ENCODE data around the gene IRS1.

The IRS1 gene

GRCh38 chr2:226746196-226746800, 53.3 kb downstream of the IRS1 start:
- Histone ChIP-seq H3K9ac (ENCODE audit: low read length) (no peak overlapping the region), H3K27ac (ENCODE audit: low read depth, low read length) (no peak overlapping the region), H3K4me3 (ENCODE audit: insufficient read depth, low read length, poor library complexity, severe bottlenecking) (no peak overlapping the region), H3F3A (ENCODE audit: insufficient read depth) (no peaks in the 10 kb centered on the region), H3K9me3 (ENCODE audit: insufficient read depth, low read length) (no peaks in the 10 kb centered on the region), H4K20me1 (ENCODE audit: low read depth, low read length) (no peaks in the 10 kb centered on the region), H3K36me3 (ENCODE audit: low read length) (no peaks in the 10 kb centered on the region), H3K79me2 (ENCODE audit: insufficient read depth, low read length) (no peaks in the 10 kb centered on the region), H2AFZ (ENCODE audit: low read depth, low read length, severe bottlenecking) (no peak overlapping the region), H3K4me2 (ENCODE audit: low read depth, low read length, poor library complexity, severe bottlenecking) (no peak overlapping the region), H3K9me2 (replicated peaks; ENCODE audit: insufficient read depth, low read length) (no peaks in the 10 kb centered on the region), H3K27me3 (ENCODE audit: low read length) (no peaks in the 10 kb centered on the region)
- TF ChIP-seq CTCF (IDR thresholded peaks at IDR 0.05; ENCODE audit: insufficient read depth, low read length, poor library complexity, severe bottlenecking) (no peak), EZH2phosphoT487 (conservative IDR thresholded peaks at IDR 0.05; ENCODE audit: low read length) (no peak)

GRCh38 chr2:226743915-226744314, 55.7 kb downstream of the IRS1 start:
- no peaks in the 10 kb centered on the region for H3K9me2 ChIP-seq (replicated peaks; ENCODE audit: insufficient read depth, low read length)
- no peak overlapping the region for H2AFZ ChIP-seq (ENCODE audit: low read depth, low read length, severe bottlenecking)
- TF ChIP-seq CTCF (IDR thresholded peaks at IDR 0.05; ENCODE audit: insufficient read depth, low read length, poor library complexity, severe bottlenecking) (no peak), EZH2phosphoT487 (conservative IDR thresholded peaks at IDR 0.05; ENCODE audit: low read length) (no peak)
- no peaks in the 10 kb centered on the region for H3F3A ChIP-seq (ENCODE audit: insufficient read depth)
- H3K27ac ChIP-seq (ENCODE audit: low read depth, low read length): no peak overlapping the region
- no peaks in the 10 kb centered on the region for H3K36me3 ChIP-seq (ENCODE audit: low read length)
- no peaks in the 10 kb centered on the region for H4K20me1 ChIP-seq (ENCODE audit: low read depth, low read length)
- H3K79me2 ChIP-seq (ENCODE audit: insufficient read depth, low read length): no peaks in the 10 kb centered on the region
- H3K4me2 ChIP-seq (ENCODE audit: low read depth, low read length, poor library complexity, severe bottlenecking): no peak overlapping the region
- H3K27me3 ChIP-seq (ENCODE audit: low read length): no peaks in the 10 kb centered on the region
- no peaks in the 10 kb centered on the region for H3K9me3 ChIP-seq (ENCODE audit: insufficient read depth, low read length)
- no peak overlapping the region for H3K4me3 ChIP-seq (ENCODE audit: insufficient read depth, low read length, poor library complexity, severe bottlenecking)
- H3K9ac ChIP-seq (ENCODE audit: low read length): no peak overlapping the region

GRCh38 chr2:226742347-226742746, 57.3 kb downstream of the IRS1 start:
- Histone ChIP-seq H3K4me2 (ENCODE audit: low read depth, low read length, poor library complexity, severe bottlenecking) (no peak overlapping the region), H3K36me3 (ENCODE audit: low read length) (no peaks in the 10 kb centered on the region), H3K27ac (ENCODE audit: low read depth, low read length) (no peak overlapping the region), H3K9ac (ENCODE audit: low read length) (no peak overlapping the region), H3K27me3 (ENCODE audit: low read length) (no peaks in the 10 kb centered on the region), H3K79me2 (ENCODE audit: insufficient read depth, low read length) (no peaks in the 10 kb centered on the region), H3F3A (ENCODE audit: insufficient read depth) (no peaks in the 10 kb centered on the region), H3K4me3 (ENCODE audit: insufficient read depth, low read length, poor library complexity, severe bottlenecking) (no peak overlapping the region), H3K9me2 (replicated peaks; ENCODE audit: insufficient read depth, low read length) (no peaks in the 10 kb centered on the region), H3K9me3 (ENCODE audit: insufficient read depth, low read length) (no peaks in the 10 kb centered on the region), H4K20me1 (ENCODE audit: low read depth, low read length) (no peaks in the 10 kb centered on the region), H2AFZ (ENCODE audit: low read depth, low read length, severe bottlenecking) (no peak overlapping the region)
- TF ChIP-seq CTCF (IDR thresholded peaks at IDR 0.05; ENCODE audit: insufficient read depth, low read length, poor library complexity, severe bottlenecking): no peak
- TF ChIP-seq EZH2phosphoT487 (conservative IDR thresholded peaks at IDR 0.05; ENCODE audit: low read length): no peak

Measured in SU-DHL-6 (cell line).